GM18517 (cell line): ENCODE results near the gene MGMT.

Source experiments
- ATAC-seq: cut with Tn5 transposase; IDR thresholded peaks from one replicate; pipeline ENCODE4 v1.9.1; 2021; ENCODE audit warnings: mild to moderate bottlenecking, moderate library complexity; ENCODE audit not compliant: unreplicated experiment

The MGMT gene

GRCh38 chr10:129647590-129647989, 180.5 kb downstream of the MGMT start:
- ATAC-seq: no peak

DNA sequence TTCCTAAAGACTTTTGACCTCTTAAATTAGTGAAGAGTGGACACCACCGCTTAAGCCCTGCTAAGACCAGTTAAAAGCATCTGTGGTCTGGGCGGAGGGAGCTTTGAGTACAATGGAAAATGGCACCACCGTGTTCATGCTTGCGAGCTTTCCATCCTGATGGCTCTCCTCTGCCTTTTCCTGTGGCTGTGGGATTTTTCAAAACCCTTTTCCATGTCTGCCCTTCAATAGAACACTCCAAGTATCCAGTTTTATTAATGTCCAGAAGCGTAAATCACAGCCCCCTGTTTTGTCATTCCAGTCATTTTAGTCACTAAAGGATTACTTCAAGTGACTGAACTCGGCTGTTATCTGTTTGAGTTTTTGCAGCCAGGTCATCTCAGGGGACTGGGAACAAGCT, 181.8 kb downstream of the MGMT start:
- ATAC-seq: no peak

DNA sequence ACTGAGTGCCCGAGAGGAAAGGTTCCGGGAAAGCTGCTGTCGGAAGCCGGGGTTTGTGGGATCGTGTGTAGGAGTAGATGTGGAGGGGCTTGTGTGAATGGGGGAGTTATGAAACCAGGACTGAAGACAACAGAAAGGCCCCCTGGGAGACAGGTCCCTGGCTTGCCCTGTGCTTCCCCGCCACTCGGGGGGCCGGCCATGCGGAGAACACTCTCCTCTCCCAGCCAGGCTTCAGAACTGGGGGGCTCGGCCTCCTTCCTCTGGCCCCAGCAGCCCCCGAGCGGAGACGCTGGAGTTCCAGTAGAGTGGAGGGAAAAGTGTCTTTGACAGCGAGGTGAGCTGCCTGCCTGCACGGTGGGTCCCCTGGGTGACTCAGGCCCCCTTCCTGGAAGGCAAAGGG, 185.0 kb downstream of the MGMT start:
- ATAC-seq: no peak

DNA sequence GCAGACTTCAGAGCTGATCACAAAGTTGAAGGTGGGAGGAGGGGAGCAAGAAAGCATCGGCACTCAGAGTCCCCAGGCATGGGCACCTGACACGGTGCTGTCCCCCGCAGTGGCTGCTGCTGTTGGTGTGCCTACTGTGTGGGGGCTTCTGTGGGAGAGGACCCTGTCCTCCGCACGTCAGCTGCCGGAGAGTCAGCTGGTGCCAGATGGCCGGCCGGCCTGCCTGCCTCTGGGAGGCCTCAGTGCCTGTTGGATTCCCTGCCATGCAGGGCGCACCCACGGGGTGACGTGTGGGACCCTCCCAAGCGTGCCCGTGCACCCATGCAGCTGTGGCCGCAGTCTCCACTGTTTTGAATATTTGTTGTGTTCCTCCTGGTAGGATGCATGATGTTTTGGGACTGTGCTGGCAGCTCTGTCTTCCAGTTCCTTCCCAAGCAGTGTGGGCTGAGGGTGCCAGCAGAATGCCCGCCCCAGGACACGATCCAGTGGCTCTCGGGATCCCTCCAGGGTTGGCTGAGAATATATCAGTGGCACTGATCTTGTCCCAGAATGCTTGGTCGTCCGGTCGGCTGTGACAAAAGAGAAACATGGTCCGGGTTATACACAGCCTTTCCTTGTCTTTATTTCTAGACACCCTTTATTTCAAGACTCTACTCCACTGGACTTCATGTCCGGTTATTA, 185.6 kb downstream of the MGMT start:
- no peak for ATAC-seq

DNA sequence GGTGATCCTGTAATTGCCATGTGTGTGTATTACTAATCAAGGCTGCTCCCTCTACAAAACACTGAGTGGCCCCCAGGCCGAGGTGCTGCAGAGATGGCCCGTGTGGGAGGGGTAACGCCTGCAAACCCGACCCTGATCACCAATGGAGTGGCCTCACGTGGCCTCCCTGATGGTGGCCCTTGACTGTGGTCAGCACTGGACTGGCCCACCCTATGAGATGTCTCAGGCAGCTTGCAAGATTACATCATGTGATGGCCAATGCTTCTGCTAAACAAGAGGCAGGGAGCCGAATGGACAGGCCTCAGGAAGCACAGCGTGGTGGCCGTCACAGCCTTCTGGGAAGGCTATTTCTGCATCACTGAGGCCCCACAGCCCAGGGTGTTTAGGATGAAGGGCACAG, 186.4 kb downstream of the MGMT start:
- ATAC-seq: no peak

DNA sequence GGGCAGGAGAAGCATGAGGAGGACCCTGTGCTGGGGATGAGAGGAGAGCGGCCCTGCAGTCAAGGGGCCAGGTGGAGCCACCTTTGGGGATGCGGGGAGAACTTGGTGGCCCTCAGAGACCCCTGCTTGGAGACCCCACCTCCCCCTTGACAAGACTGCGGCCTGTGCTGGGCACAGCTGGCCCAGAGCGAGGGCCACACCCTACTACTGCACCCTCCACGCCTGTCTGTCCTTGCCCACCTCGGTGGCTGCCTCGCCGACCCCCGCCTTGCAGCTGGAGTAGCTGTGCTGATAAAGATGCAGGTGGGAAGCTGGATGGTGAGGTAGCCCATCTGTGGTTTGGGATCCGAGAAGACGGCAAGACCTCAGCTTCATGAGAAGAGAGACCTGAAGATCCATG, 186.8 kb downstream of the MGMT start:
- ATAC-seq: no peak

GRCh38 chr10:129654461-129654860, 187.4 kb downstream of the MGMT start:
- no peak for ATAC-seq

DNA sequence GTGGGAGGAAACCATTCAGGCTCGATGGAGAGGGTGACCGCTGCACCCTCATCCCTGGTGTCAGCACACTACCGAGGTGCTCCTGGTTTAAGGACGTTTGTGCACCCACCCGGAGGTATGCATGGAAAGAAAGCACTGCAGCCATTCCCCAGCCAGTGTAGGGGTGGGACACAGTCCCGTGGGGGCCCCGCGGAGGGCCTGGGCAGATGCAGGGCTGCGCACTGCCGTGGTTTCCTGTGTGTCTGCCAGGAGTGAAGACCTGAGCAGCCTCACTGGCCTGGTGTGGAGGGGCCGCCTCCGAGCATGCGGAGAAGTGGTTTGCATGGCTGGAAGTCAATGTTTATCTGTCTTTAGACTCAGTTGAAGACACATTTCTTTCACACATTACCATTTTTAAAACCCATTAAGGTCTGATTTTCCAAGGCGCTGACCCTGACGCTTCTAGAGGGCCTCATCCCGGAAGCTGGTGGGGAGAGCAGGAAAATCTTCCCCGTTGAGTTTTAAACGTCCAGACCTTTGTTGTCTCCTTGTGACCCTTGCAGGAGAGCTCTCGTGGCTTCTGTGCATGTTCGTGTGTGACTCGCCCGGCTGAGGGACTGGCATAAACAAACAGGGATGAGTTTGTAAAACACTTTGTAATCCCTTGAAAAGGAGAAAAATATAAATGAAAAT, 188.1 kb downstream of the MGMT start:
- ATAC-seq: no peak

GRCh38 chr10:129655679-129656031, 188.6 kb downstream of the MGMT start:
- ATAC-seq: no peak

GRCh38 chr10:129656642-129657041, 189.6 kb downstream of the MGMT start:
- ATAC-seq: no peak

DNA sequence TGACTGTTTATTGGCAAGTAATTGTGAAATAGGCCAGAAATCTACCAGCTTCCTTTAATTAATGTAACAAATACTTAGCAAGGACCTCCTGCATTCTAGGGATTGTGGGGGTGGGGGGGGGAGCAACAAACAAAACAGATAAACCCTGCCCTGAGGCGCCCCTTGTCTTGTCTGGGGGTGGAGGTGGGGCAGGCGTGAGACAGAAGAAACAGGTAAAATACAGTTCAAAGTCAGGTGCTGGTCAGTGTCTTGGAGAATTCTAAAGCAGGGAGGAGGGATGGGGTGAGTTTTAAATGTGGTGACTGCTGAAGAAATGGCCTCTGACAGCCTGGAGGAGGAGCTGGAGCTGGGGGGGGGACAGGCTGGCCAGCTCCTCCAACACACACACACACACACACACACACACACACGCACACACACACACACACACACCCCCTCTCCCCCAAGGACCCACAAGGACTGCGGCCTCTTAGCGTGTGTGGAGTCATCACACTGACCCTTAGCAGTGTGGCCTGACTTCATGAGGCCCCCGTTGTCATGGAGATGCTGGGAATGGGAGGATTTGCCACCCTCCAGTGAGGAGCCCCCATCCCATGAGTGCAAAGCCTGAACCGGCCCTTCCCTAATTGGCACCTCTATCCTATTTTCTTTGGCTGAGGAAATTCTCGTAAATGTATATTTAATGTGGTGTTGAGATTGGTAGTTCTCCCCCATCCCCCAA, 190.4 kb downstream of the MGMT start:
- ATAC-seq: no peak

DNA sequence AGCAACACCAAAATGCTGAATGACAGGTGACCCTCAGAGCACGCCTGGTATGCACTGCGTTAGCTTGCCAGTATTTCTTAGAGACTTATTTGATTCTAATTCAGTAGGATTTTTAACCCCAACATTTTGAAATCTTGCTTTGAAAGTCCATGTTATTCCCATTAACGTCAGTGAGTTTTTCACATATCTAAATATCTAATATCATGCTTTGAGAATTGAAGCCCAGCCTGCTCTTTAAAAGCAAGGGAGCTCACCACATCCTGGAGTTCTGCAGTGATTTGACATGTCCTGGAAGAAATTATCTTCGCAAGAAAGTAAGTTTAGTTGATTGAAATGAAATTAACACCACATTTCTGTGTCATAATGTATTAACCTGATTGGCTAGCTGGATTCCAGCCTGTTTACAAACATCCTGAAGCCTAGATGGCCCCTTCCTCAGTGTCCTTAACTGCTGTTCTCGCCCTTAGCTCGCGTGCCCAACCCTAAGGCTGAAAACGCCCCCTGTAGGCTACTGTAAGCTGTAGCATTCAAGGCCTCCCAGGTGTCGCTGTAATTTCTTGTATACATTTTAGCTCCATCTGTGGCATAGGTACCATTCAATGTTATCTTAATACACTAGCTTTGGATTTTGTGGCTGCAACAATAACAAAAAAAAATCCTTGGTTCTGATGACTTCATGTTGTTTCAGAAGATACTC, 191.5 kb downstream of the MGMT start:
- no peak for ATAC-seq

GRCh38 chr10:129659508-129660268, 192.6 kb downstream of the MGMT start:
- ATAC-seq: no peak

- ATAC-seq: no peak
Observed at GRCh38 chr10:129660569-129660968, 193.5 kb downstream of the MGMT start.

DNA sequence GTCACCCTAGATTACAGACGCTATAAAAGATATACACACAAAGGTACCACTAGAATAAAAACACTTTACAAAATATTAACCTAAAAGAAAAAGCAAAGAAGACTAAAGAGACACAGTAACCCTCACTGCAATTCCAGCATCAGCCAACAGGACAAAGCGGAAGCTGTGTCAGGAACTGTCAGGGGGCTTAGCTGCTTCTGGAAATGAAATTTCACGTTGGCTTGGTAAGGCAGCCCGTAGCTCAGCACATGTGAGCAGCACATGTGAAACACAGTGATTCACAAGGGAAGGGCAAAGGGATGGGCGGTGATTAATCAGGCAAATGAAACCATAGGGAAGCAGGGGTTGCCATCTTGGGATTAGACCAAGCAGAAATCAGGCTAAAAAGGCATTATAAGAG, 195.4 kb downstream of the MGMT start:
- no peak for ATAC-seq

DNA sequence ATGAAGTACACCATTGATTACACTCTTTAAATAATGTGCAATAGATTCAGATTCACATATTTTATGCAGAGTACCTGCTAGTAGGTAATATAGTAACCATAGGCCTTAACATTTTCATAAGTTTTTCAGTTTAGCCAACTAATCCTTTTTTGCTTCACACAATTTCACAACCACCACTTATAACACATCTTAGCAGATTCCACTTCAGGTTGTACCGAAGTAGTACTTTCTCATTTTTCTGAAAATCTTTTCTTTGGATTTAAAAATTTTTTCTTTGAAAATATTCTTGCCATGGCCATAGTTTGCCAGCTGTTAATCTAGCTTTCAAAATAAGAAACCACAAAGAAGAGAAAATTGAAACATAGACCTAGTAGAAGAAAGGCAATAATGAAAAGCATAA, 203.1 kb downstream of the MGMT start:
- no peak for ATAC-seq

GRCh38 chr10:129673292-129673691, 206.3 kb downstream of the MGMT start:
- no peak for ATAC-seq

DNA sequence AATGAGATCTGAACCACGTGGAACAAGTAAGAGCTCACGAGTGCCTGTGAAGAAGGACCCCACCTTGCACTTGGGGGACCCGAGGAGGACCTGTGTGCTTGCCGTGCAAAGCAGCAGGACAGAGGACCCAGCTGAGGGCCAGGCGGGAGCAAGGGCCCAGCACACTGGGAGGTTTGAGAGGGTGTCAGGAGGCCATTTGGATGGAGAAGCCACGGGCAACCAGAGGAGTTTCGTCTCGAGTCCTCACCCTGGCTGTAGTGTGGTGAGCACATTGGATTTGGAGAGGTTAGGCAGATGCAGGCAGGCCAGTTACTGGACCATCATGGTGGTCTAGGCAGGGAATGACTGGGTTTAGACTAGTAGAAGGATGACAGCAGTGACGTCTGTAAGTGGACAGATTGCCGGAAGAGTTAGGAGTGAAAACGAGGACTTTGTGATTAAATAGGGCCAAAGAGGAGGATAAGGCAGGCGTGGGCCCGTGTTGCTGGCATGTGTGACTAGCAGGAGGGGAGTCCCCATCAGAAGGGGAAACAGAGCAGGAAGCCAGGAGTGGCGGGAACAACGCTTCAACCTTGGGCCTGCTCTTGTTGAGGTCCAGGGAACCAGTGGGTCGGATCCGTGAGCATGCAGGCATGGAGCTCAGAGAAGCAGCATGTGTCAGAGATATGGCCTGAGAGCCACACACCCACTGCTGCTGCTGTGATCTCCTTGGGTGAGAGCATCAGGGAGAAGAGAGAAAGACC, 208.2 kb downstream of the MGMT start:
- no peak for ATAC-seq

DNA sequence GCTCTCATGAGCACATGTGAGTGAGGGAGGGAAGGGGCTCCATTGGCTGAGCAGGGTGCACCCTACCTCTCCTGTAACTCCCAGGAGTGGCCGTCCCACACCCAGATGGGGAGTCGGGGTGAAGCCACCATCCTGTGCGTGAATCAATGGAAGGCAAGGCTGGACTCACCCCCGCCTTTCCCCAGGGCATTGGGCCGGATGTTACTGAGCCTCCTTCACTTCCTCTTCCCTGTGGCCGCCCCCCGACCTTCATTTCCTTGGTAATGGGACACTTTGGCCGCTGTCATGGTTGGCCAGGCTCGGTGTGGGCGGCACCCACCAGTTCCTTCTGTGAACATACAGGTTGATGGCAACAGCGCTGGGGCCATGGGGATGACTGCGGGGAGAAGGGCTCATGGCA, 209.0 kb downstream of the MGMT start:
- ATAC-seq: no peak

GRCh38 chr10:129677377-129677927, 210.4 kb downstream of the MGMT start:
- ATAC-seq: no peak
